CD4-positive, alpha-beta T cell treated with Interleukin-10 for 1 hour (primary cell): ENCODE results near the gene UGT1A1.

Experiments used
- DNase-seq: peaks from one replicate; pipeline ENCODE4 v3.0.0-alpha.2; 2020

Gene UGT1A1

GRCh38 chr2:233818639-233819621 is 58.9 kb downstream of the UGT1A1 start:
- no peak for DNase-seq

DNA sequence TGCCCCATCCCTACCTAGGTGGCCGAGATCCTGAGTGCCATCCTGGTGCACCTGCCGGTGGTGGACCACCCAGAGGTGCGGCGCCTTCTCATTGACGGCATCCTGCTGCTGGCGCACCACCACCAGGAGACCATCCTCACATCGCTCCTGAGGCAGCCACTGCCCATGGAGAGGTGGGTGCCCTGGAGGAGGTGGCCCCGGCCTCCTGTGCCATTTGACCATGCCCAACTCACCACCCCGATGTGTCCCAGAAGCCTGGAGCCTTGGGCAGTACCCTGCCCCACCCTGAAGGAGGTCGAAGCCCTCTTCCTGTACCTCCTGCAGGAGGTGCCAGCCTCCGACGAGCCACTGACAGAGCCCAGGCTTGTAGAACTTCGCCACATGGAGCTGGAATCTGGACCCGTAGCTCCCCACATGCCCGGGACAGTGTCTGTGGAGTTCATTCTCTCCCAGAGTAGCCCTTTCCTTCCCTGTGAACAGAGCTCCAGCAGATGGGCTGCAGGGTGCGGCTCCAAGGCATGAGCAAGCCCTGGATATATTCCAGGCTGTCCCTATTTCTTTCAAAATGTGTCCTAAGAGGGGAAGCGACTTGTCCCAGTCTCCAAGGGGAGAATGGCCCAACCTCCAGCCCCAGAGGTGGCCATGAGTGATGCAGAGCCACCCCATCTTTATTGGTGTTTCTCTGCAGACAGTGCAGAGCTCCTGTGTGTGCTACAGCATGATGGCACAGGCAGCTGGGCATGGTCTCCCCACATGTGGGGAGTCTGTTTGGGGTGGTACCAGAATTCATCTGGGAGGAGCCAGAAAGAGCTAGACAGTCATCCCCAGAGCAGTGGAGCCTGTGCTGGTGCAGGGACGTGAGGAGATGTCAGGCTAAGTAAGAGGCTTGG is 60.1 kb downstream of the UGT1A1 start:
- no peak for DNase-seq

DNA sequence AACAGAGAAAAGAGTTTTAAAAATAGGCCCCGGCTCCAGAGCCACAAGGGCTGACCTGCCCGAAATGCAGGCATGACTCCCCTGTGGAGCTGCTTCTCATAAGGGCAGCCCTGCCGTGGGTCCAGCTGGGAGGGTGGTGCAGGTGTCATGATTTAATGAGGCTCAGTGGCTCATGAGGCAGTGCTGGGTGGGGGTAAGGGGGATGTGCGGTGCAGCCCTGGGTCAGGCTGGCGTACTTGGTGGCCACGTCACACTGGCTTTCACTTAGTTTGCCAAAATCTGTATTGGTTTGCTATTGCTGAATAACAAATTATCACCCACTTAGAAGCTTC is 60.7 kb downstream of the UGT1A1 start:
- DNase-seq: no peak

DNA sequence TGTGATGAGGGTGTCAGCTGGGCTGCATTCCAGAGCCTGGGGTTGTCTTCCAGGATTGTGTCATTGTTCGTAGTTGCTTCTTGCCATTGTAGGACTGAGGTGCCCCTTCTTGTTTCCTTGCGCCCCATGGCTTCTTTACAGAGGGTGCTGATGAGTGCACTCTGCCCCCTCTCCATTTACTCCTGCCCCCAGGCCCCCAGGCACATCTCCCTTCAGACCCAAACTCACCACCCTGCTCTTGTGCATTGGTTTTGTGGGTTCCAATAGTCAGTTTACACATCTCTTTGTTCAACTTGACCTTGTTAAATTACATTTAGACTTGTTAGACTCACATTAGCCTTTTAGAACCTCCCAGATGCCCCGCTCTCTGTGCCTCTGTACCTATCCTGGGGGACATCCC is 61.1 kb downstream of the UGT1A1 start:
- no peak for DNase-seq

DNA sequence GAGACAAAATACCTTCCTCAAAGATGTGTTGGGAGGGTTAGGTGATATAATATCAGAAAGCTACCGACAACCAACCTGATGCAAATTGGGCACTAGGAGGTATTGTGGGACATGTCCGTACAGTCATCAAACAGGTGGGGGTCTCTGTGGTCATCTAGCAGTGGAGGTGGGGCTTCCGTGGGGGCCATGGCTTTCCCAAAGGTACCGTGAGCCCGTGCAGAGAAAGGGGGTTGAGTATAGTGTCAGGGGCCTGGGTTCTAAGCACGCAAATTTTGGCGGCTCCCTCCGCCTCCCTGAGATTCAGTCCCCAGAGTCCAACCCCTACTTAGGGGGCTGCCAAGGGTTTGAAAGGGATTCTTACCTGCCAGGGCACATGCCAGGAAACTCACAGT is 61.6 kb downstream of the UGT1A1 start:
- DNase-seq: no peak

GRCh38 chr2:233822101-233822771 is 62.2 kb downstream of the UGT1A1 start:
- no peak for DNase-seq
